ENCODE results near the gene CASP3.

The CASP3 gene

DNA sequence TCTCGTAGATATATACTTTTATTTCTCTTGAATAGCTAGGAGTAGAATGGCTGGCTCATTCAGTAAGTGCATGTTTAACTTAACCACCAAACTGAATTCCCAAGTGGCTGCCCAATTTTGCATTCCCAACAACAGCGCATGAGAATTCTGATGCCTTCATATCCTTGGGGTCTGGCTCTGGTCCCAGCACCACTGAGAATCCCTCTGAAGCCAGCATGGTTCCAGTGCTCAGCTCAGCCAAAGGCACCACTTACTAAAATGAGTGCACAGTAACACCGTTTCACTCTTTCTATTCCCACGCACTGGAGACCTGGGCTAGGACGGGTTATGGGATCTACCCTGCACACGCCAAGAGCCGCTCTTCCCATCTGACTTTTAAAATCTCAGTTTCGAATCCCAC lies 60.4 kb downstream of the CASP3 start:
- no peaks in the 10 kb centered on the region for H3K36me3 ChIP-seq (replicated peaks)
- DNase-seq (ENCODE audit: low spot score in 2 of 2): no peak
- no peak overlapping the region for H3K4me3 ChIP-seq
- no peaks in the 10 kb centered on the region for H3K4me1 ChIP-seq
- in situ Hi-C loops (cut with MboI; ENCODE audit: low sequenced_read_pairs): no loop called here
- H3K9me3 ChIP-seq: no peaks in the 10 kb centered on the region
- no peaks in the 10 kb centered on the region for H3K27me3 ChIP-seq (ENCODE audit: low read depth)

- H3K4me1 ChIP-seq: no peaks in the 10 kb centered on the region
- in situ Hi-C loops (cut with MboI; ENCODE audit: low sequenced_read_pairs): no loop called here
- no peak overlapping the region for H3K4me3 ChIP-seq
- no peaks in the 10 kb centered on the region for H3K27me3 ChIP-seq (ENCODE audit: low read depth)
- no peak for DNase-seq (ENCODE audit: low spot score in 2 of 2)
- H3K36me3 ChIP-seq (replicated peaks): no peaks in the 10 kb centered on the region
- no peaks in the 10 kb centered on the region for H3K9me3 ChIP-seq
Observed at GRCh38 chr4:184587701-184588100, 61.5 kb downstream of the CASP3 start.

GRCh38 chr4:184587221-184587620 lies 62.0 kb downstream of the CASP3 start:
- Histone ChIP-seq H3K36me3 (replicated peaks) (no peaks in the 10 kb centered on the region), H3K4me3 (no peak overlapping the region), H3K9me3 (no peaks in the 10 kb centered on the region), H3K27me3 (ENCODE audit: low read depth) (no peaks in the 10 kb centered on the region), H3K4me1 (no peaks in the 10 kb centered on the region)
- in situ Hi-C loops (cut with MboI; ENCODE audit: low sequenced_read_pairs): no loop called here
- DNase-seq (ENCODE audit: low spot score in 2 of 2): no peak

DNA sequence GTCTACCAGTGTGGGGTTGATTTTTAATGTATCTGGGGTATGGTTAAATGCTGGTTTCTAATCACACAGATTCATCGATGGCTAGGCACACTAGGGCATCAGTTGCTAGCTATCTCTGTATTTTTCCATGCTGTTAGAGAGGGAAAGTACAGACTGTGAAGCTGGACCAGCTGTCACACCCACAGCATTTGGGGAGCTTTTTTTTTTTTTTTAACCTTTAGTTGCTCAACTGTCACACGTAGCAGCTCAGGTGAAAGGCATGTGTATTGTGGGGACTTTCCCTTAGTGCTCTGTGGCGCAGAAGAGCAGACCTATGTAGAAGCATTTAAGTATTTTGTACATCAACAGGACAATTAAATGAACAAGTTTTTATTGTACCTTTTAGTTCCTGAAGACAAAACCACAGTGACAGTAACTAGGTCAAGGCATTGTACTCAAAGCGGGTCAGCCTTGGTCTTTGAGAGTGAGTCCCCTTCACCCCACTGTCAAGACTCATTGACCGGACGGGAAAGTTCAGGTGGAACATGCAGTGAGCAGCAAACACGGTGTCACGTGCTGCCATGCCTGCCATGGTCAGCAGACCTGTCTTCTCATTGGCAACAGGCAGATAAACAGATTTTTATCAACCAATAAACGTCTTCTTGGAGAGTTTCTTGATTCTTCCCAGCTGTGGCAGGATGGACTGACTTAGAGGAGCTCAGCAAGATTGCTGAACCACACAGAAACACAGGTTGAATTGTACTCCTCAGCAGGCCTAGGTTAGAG lies 65.3 kb downstream of the CASP3 start:
- Histone ChIP-seq H3K9me3 (no peaks in the 10 kb centered on the region; the same call in 1 of the 2 replicates), H3K4me1 (no peaks in the 10 kb centered on the region), H3K36me3 (replicated peaks) (no peaks in the 10 kb centered on the region), H3K4me3 (no peak overlapping the region), H3K27me3 (ENCODE audit: low read depth) (no peaks in the 10 kb centered on the region)
- DNase-seq (ENCODE audit: low spot score in 2 of 2): no peak
- in situ Hi-C loops (cut with MboI; ENCODE audit: low sequenced_read_pairs): no loop called here
